NB4 (cell line): Measurements from ENCODE around the gene MYO1D.

Experiments
- DNase-seq: peaks from one replicate; pipeline ENCODE4 v3.0.0; 2010; ENCODE audit warnings: low read depth
- H3K4me3 ChIP-seq: one replicate; pipeline ENCODE4 v1.5.1; 2011; ENCODE audit warnings: mild to moderate bottlenecking, low read depth, low read length, moderate library complexity
- MYC ChIP-seq: IDR thresholded peaks from 2 replicates; pipeline ENCODE4 v1.6.1; 2011; ENCODE audit warnings: low read depth, low read length
- POLR2A ChIP-seq: IDR thresholded peaks from 2 replicates; pipeline ENCODE4 v1.6.1; 2011; ENCODE audit warnings: mild to moderate bottlenecking; ENCODE audit not compliant: insufficient read length; ENCODE audit errors: extremely low read depth
- TF ChIP-seq, protein P1 (sequence below): IDR thresholded peaks from 2 replicates; pipeline ENCODE4 v1.6.1; 2011; ENCODE audit warnings: low read depth, low read length
- TF ChIP-seq, protein P2 (sequence below): IDR thresholded peaks from one replicate; pipeline ENCODE4 v1.5.1; 2012; ENCODE audit warnings: low read depth, low read length

The MYO1D gene

DNA sequence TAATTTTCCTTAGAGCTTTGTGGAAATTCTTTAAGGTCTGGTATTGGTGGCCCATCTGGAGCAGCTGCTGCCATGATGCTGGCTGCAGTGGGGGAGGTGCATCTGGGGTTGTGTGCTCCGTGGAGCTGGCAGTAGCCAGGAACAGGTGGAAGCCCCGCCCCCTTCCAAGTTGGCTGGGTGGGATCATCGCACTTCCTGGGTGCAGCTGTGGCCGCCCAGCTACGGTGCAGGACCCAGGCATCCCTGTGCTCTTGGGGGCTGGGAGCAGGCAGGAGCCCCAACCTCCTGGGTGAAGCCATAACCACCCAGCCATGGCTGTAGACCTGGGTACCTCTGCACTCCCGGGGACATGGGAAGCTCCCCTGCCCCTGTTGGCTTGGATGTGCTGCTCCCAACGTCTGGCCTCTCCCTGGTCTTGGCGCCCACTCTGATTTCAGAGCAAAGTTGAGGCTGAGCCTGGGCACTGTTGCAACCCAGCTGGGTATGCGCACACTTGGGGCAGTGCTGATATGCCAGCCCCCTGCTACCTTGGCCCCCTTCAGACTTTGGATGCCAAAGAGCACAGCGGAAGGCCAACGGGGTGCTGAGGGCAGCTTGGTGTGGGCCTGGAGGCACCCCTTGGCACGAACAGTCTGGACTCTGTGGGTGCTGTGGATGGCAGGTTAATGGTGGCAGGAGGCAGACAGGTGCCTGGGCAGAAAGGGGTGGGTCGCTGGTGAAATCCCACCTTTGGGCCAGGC, 145.2 kb downstream of the MYO1D start:
- no peak for TF ChIP-seq MYC
- TF ChIP-seq, protein P1, sequence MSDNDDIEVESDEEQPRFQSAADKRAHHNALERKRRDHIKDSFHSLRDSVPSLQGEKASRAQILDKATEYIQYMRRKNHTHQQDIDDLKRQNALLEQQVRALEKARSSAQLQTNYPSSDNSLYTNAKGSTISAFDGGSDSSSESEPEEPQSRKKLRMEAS: no peak
- no peak for TF ChIP-seq POLR2A
- TF ChIP-seq, protein P2, sequence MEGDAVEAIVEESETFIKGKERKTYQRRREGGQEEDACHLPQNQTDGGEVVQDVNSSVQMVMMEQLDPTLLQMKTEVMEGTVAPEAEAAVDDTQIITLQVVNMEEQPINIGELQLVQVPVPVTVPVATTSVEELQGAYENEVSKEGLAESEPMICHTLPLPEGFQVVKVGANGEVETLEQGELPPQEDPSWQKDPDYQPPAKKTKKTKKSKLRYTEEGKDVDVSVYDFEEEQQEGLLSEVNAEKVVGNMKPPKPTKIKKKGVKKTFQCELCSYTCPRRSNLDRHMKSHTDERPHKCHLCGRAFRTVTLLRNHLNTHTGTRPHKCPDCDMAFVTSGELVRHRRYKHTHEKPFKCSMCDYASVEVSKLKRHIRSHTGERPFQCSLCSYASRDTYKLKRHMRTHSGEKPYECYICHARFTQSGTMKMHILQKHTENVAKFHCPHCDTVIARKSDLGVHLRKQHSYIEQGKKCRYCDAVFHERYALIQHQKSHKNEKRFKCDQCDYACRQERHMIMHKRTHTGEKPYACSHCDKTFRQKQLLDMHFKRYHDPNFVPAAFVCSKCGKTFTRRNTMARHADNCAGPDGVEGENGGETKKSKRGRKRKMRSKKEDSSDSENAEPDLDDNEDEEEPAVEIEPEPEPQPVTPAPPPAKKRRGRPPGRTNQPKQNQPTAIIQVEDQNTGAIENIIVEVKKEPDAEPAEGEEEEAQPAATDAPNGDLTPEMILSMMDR: no peak
- no peak for DNase-seq

DNA sequence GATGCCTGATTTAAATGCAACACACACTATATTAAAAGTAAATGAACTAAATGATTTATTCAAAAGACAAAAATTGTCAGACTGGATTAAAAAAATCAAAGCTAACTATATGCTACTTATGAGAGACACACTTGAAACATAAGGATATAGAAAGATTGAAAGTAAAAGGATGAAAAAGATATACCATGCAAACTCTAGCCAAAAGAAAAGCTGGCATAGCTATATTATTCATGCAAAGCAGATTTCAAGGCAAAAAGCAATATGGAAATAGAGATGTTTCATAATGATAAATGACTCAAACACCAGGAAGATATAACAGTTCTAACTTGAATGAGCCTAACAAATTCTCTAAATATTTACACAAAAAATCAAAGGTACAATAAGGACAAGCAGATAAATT, 149.2 kb downstream of the MYO1D start:
- H3K4me3 ChIP-seq: no peak overlapping the region
- TF ChIP-seq MYC (no peak), POLR2A (no peak)
- TF ChIP-seq, protein P2: no peak
- TF ChIP-seq, protein P1: no peak
- DNase-seq: no peak

More for the DNA sequence above, 145.2 kb downstream of the MYO1D start:
- H3K4me3 ChIP-seq: no peak overlapping the region

DNA sequence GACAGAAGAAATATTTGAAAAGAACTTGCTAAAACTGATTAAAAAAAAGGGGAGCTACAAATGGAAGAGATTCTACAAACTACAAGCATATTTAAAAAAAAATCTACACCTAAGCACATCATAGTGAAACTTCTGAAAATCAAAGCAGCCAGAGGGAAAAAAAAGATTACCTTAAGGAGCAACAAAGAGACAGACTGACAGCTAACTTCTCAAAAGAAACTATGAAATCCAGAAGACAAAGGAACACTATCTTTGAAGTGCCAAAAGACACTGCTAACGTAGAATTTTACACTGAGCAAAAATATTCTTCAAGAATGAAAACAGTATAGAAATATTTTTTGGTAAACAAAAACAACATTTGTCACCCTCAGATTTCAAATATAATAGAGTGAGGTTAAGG, 151.2 kb downstream of the MYO1D start:
- TF ChIP-seq, protein P1: no peak
- TF ChIP-seq, protein P2: no peak
- TF ChIP-seq MYC (no peak), POLR2A (no peak)
- no peak overlapping the region for H3K4me3 ChIP-seq
- no peak for DNase-seq

DNA sequence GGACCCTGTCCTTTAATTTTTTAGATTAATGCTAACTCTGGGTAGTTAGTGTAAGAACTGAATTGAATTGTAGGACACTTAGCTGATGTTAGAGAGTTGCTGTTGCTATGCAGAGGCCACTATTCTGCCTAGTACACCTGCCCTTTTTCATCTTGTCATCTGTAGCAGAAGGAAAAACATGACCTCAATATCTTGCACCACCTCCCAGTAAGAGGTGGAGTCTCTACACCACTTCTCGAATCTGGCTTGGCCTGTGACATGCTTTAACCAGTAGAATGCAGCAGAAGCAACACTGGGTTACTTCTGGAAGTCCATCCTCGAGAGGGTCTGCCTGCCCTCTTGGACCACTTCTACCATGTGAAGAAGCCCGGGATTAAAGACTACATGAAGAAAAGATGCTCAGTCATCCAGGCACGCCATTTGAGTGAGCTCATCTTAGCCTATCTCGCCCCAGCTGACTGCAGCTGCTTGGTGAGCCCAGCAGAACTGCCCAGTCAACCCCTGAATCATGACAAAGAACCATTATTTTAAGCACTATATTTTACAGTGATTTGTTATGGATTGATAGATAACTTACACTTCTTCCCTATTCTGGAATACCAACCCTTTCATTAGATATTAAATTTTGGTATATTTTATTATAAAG, 153.5 kb downstream of the MYO1D start:
- H3K4me3 ChIP-seq: no peak overlapping the region
- TF ChIP-seq, protein P1: no peak
- no peak for DNase-seq

DNA sequence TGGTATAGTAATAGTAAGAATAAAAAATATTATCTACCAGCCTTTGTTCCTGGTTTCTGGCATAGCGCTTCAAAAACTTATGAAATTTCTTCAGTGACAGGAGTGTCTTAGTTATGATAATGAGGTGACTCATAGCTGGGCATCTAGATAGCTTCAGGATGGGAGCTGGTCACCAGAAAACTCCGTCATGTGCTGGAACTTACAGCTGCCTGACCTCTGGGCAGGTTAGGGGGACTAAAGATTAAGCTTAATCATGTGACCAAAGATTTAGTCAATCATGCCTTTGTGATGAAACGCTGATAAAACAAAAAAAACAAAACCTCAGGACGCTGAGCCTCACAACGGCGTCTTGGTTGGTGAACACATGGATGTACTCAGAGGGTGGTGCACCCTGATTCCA, 154.2 kb downstream of the MYO1D start:
- no peak for DNase-seq
- TF ChIP-seq MYC (no peak), POLR2A (no peak)
- TF ChIP-seq, protein P1: no peak
- TF ChIP-seq, protein P2: no peak
- H3K4me3 ChIP-seq: no peak overlapping the region

DNA sequence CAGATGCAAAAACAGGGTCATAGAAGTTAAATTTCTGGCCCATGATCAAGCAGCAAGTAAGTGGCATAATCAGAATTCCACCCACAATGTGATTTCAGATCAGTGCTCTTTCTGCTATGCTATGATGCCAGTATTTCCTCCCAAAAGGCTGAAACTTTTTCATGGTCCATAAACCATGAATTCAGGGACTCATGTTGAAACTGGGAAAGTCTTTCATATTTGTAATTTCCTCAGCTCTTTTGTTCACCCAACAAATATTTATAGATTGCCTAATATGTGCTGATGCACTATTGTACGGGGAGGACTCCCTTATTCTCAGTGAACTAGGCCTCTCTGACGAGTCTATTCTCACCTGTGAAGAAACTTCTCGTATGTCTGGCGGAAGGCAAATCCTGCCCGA, 156.3 kb downstream of the MYO1D start:
- no peak overlapping the region for H3K4me3 ChIP-seq
- no peak for TF ChIP-seq POLR2A
- TF ChIP-seq MYC: no peak
- TF ChIP-seq, protein P2: no peak
- TF ChIP-seq, protein P1: no peak

More for the DNA sequence above, 156.3 kb downstream of the MYO1D start:
- DNase-seq: no peak
